ENCODE measurements around the gene SLC39A10.
"Not testable (repeated sequence)": the region's sequence is repeated elsewhere in the genome, so short reads cannot be mapped to it uniquely, and the experiment has no call there.

Gene SLC39A10

GRCh38 chr2:195636890-195637289, 20.1 kb upstream of the SLC39A10 start:
- DNase-seq (ENCODE audit: insufficient read length, low spot score) (no peak), FAIRE-seq (no peak)
- no peak for TF ChIP-seq CTCF (IDR thresholded peaks at IDR 0.05; ENCODE audit: insufficient read depth, missing control alignments)

GRCh38 chr2:195638750-195639149, 18.3 kb upstream of the SLC39A10 start:
- no peak for TF ChIP-seq CTCF (IDR thresholded peaks at IDR 0.05; ENCODE audit: insufficient read depth, missing control alignments)
- FAIRE-seq, result no peak

DNA sequence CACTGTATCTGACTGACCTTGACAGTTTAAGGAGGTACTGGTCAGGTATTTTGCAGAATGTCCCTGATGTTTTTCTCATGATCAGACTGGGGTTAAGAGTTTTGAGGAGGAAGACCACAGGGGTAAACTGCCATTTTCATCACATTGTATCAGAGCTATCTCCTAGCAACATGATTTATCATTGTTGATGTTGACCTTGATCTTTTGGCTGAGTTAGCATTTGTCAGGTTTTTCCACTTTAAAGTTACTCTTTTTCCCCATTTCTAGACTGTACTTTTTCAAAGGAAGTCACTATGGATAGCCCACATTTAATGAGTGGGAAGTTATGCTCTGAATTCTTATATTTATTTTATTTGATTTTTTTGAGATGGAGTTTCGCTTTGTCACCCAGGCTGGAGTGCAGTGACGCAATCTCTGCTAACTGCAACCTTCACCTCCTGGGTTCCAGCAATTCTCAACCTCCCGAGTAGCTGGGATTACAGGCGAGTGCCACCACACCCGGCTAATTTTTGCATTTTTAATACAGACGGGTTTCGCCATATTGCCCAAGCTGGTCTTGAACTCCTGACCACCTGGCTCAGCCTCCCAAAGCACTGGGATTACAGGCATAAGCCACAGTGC, 17.7 kb upstream of the SLC39A10 start:
- no peak for TF ChIP-seq CTCF (IDR thresholded peaks at IDR 0.05; ENCODE audit: insufficient read depth, missing control alignments)
- FAIRE-seq (no peak), DNase-seq (ENCODE audit: insufficient read length, low spot score) (no peak)

More at GRCh38 chr2:195638750-195639149, 18.3 kb upstream of the SLC39A10 start:
- no peak for DNase-seq (ENCODE audit: insufficient read length, low spot score)

GRCh38 chr2:195639959-195640358, 17.1 kb upstream of the SLC39A10 start:
- FAIRE-seq (no peak), DNase-seq (ENCODE audit: insufficient read length, low spot score) (no peak)
- no peak for TF ChIP-seq CTCF (IDR thresholded peaks at IDR 0.05; ENCODE audit: insufficient read depth, missing control alignments)

- FAIRE-seq (no peak), DNase-seq (ENCODE audit: insufficient read length, low spot score) (no peak)
- no peak for TF ChIP-seq CTCF (IDR thresholded peaks at IDR 0.05; ENCODE audit: insufficient read depth, missing control alignments)
These were observed 14.9 kb upstream of the SLC39A10 start for GRCh38 chr2:195642027-195642678.

- no peak for TF ChIP-seq CTCF (IDR thresholded peaks at IDR 0.05; ENCODE audit: insufficient read depth, missing control alignments)
- FAIRE-seq, result no peak
- DNase-seq (ENCODE audit: insufficient read length, low spot score), result no peak
These were observed 14.4 kb upstream of the SLC39A10 start for GRCh38 chr2:195642679-195643068.

- FAIRE-seq; DNase-seq (ENCODE audit: insufficient read length, low spot score): not testable (repeated sequence)
These were observed 12.3 kb upstream of the SLC39A10 start for GRCh38 chr2:195644708-195645107.
